DMS 273 (cell line): Measurements from ENCODE around the gene INPP5K.
"Not testable (repeated sequence)": the region's sequence is repeated elsewhere in the genome, so short reads cannot be mapped to it uniquely, and the experiment has no call there.

ENCODE experiments used
- DNase-seq: peaks from one replicate; lab custom pipeline; 2025; ENCODE audit not compliant: unreplicated experiment; lab: John Stamatoyannopoulos, UW

The INPP5K gene

GRCh38 chr17:1516388-1517161 lies at the start of gene INPP5K:
Gene INPP5K, minus strand, starts transcription at chr17:1516612. Its CDS starts 113 bp downstream, at chr17:1516499.
- peak; percentile 97 for DNase-seq

DNA sequence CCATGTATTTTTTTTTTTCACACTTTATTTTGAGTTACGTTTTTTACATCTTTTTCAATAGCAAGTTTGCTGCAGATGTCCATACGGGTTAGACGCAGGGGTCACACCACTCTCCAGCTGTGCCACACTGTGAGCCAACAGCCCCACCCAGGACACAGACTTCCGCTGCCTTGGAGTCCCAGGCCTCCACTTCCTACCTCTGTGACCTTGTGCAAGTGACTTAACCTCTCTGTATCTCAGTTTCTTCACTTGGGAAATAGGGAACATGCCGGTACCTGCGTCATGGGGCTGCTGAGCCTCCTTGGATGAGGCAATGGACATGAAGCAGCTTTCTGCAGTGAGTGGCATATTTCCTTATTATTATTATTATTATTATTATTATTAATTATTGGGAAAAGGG lies 49.5 kb upstream of the INPP5K start:
- DNase-seq: no peak

- DNase-seq: peak; percentile 33
Measured at GRCh38 chr17:1563786-1564613, 47.6 kb upstream of the INPP5K start.

- DNase-seq: not testable (repeated sequence)
Measured at GRCh38 chr17:1563471-1563785, 47.0 kb upstream of the INPP5K start.

DNA sequence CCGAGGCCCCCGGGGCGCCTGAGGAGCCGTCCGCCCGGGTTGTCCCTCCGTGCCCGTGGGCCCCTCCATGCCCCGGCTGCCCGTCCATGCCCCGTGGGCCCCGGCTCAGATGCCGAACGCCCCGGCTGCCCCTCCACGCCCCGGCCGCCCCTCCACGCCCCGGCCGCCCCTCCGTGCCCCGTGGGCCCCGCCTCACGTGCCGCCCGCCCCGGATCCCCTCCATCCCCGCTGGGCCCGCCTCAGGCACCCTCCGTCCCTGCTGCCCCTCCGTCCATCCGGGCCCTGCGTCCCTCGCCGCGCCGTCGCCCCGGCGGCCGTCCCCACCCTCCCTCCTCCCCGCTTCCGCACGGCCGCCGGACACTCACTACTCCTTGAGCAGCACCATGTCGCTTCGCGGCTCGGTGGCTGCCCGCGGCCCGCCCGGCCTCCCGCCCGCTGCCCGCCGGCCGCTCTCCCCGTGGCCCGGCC lies 45.8 kb upstream of the INPP5K start:
- DNase-seq: peak; percentile 53

GRCh38 chr17:1561420-1562175 lies 45.2 kb upstream of the INPP5K start:
- peak; percentile 40 for DNase-seq

DNA sequence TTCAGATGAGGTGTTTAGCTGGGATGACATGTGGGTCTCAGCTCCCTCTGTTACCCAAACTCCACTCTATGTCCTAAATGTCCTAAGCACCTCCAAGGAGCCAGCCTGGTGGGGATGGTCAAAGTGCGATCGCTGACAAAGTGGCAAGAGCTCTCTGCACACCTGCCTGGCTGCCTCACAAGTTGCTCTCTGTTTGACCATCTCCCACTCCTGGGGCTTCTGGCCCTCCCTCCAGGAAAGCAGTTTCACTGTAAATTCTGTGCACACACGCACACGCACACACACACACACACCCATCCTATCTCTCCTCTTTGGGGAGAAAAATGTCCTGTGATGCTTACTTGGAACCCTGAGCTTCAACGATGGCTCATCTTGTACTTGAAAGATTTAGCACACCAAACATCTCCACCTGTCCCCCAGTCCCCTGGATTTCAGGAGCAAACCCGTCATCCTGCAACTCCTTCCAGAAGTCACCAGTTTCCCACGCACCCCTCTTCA lies 44.5 kb upstream of the INPP5K start:
- DNase-seq: no peak

DNA sequence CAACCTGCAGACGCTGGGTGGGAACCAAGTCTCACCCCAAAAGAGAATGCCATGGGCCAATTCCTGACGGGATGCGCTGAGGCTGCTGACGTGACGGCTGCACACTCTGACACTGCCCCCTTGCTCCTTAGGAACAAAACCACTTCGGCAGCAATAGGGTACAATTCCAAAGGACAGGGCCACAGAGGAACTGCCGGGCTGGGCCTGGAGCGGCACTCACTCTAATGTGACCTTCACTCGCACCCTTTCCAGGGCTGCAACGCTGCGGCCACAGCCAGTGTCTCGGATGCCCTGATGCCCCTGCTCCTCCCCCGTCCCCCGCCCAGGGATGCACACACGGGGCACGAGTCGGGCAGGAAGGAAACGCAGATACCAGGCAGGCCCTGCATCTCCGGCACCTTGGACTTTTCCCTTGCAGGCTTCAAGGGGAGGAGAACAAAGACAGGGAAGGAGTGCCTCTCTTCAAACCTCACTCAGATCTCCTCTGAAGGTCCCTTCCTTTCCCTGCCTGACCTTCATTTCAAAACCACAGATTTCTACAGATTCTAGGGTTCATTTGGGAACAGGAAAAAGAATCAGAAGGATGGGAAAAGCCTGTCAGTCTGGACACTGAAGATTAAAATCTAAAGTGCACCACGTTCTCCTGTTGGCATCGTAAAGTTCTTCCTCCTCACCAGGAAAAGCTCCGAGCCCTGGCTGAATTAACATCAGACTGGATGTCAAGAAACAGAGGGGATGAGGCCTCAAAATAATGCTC lies 43.9 kb upstream of the INPP5K start:
- DNase-seq: no peak

GRCh38 chr17:1559047-1560043 lies 42.9 kb upstream of the INPP5K start:
- no peak for DNase-seq

- no peak for DNase-seq
Measured at GRCh38 chr17:1558401-1558800, 42.0 kb upstream of the INPP5K start.

- DNase-seq: no peak
Measured at GRCh38 chr17:1557355-1558095, 41.1 kb upstream of the INPP5K start.

GRCh38 chr17:1555651-1556471 lies 39.4 kb upstream of the INPP5K start:
- DNase-seq: no peak

- peak; percentile 16 for DNase-seq
Measured at GRCh38 chr17:1554751-1555540, 38.5 kb upstream of the INPP5K start.

DNA sequence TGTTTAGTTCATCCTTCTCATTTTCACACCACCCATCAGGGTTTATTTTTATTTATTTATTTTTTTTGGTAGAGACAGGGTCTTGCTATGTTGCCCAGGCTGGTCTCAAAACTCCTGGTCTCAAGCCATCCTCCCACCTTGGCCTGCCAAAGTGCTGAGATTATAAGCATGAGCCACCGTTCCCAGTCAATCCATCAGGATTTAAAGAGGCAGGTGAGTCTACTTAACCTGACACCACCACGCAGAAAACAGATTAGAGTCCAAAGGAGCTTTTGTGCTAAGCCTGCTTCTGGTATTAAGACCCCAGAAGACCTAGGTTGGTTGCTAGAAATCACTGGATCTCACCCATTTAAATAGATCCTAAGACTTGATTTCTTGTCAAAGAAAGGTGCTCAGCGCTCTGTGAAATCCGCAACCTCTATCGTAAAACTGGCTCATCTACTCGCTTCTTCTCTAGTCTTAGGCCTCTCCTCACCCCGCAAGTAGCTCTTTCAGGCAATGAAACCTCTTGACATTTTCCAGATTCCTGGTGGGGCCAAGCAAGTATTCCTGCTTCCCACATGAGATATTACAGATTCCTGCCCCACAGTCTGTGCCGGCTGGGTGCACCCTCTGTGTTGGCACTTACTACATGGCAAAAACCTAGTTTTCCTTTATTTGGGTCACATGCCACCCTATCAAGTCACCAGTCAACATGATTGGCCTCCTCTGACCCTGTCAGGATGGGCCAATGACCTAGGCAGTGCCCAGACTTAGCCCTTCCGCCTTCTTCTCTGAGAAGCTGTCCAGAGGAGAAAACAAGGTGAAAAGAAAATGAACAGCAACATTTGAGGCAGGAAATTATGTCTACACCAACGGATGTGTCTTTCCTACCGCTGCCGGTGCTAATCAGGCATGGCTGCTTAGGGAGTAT lies 37.2 kb upstream of the INPP5K start:
- DNase-seq: no peak

- no peak for DNase-seq
Measured at GRCh38 chr17:1552932-1553331, 36.5 kb upstream of the INPP5K start.

DNA sequence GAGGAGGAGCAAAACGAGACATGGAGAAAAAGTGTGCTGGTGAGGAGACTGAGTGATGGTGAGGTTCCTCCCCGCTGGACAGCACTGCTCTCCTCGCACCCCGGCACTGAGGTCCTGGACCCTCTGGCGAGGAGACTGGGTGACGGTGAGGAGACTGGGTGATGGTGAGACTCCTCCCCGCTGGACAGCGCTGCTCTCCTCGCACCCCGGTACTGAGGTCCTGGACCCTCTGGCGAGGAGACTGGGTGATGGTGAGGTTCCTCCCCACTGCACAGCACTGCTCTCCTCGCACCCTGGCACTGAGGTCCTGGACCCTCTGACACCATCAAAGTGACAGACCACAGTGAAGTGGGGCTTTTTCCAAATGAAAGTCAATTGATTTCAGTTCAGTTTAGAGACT lies 35.3 kb upstream of the INPP5K start:
- DNase-seq: no peak
